Measurements from ENCODE around the gene PATJ. TPM values are rescaled to one million over a fixed set of nuclear protein-coding genes. Genes with fewer than 3 reads are reported as not detected.

PATJ gene
- total and polyA plus RNA-seq, 2 of the 13 experiments (the other 11 are each of a cell fraction or from before 2014, with no cell fraction given): 6.2 to 16.8 TPM

GRCh38 chr1:61724813-61725694 is 17.2 kb upstream of the PATJ start, which contains the start of gene TM2D1 (continued):
- no peak for TF ChIP-seq BCLAF1 (IDR thresholded peaks at IDR 0.05)
- peak; percentile 50 for TF ChIP-seq AGO1 (IDR thresholded peaks at IDR 0.05; ENCODE audit: low read depth, low read length, poor library complexity, severe bottlenecking)
- peak; percentile 92 for TF ChIP-seq SNAPC4 (CRISPR knock-in tag; IDR thresholded peaks at IDR 0.05)
- TF ChIP-seq GMEB1 (CRISPR knock-in tag; IDR thresholded peaks at IDR 0.05; ENCODE audit: borderline replicate concordance): peak; percentile 61; the same call in 1 of the 2 replicates
- TF ChIP-seq CCAR2 (optimal IDR thresholded peaks at IDR 0.05; ENCODE audit: low read depth, low read length): no peak
- no peak for TF ChIP-seq ZNF446 (CRISPR knock-in tag; IDR thresholded peaks at IDR 0.05)
- TF ChIP-seq U2AF2 (IDR thresholded peaks at IDR 0.05; ENCODE audit: low read depth, low read length): no peak
- 0 out of 2 replicates have a peak, but pooled peaks have one; percentile 64 for TF ChIP-seq AHDC1 (CRISPR knock-in tag; IDR thresholded peaks at IDR 0.05; ENCODE audit: borderline replicate concordance)
- no peak for TF ChIP-seq RAD51 (IDR thresholded peaks at IDR 0.05; ENCODE audit: borderline replicate concordance)
